ENCODE data around the gene CBARP.

DNA sequence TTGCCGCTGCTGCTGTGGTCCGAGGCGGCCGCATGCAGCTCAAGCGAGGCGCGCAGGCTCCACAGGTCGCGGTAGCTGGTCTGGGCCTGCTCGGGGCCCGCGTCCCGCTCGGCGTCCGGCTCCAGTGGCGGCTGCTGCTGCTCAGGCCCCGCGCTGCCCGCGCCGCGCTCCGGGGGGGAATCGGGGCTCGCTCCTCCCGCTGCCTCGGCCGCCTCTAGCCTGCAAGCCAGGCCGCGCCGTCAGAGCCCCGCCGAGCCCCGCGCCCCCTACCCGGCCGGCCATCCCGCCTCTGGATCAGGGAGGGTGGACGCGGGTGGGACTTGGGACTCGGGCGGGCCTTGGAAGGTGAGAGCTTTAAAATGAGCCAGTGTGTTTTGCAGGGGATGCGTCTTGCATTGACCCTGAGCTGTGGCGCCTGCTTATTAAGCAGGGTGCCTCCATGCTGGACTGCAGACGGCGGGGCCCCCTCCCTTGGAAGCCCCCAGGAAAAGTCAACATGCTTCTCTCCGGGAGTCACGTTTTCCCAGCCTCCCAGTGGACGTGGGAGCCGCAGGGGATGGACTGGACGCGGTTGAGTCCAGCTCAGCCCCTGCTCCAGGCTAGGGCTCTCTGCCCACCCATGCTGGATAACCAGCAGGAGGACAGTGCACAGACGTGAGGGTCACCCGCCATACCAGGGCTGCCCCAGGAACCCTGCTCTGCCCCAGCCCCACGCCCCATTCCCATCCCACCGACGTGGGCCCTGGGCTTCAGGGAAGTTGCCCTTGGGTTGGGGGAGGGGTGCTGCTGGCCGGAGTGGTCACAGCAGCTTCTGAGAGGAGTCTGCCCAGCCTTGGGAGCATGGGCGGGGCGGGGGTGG, 7.7 kb downstream of the CBARP start:
- TF ChIP-seq GATA2 (IDR thresholded peaks at IDR 0.05; ENCODE audit: low read depth, low read length) (no peak), GATA3 (IDR thresholded peaks at IDR 0.05; ENCODE audit: low read depth, low read length) (no peak)

Data from SH-SY5Y (cell line).